PC-3 (cell line): ENCODE results near the gene PDE6A. TPM values are rescaled to one million over a fixed set of nuclear protein-coding genes. Genes with fewer than 3 reads are reported as not detected.

Experiments
- ATAC-seq: fragments of 200-7000 bp; cut with Tn5 transposase; 2 replicates; pipeline ENCODE4 v1.9.1; 2020; ENCODE audit warnings: mild to moderate bottlenecking, moderate library complexity
- BruUV-seq: library from RNA; stranded (reverse); fragments of 400-500 nt; replicated peaks from 2 replicates; lab custom pipeline; 2021; lab: Mats Ljungman, UMichigan
- CTCF ChIA-PET: fragments of 300-600 bp; sonication (Branson Sonifier 250); formaldehyde crosslinking; loops from one replicate; lab custom pipeline; 2022; ENCODE audit warnings: antibody characterized with exemption; lab: Charles Lee
- POLR2A ChIA-PET: fragments of 300-600 bp; sonication (Branson Sonifier 250); formaldehyde crosslinking; loops from one replicate; lab custom pipeline; 2022; ENCODE audit warnings: antibody characterized with exemption; ENCODE audit not compliant: unreplicated experiment; lab: Charles Lee
- DNase-seq: peaks from one replicate; pipeline ENCODE4 v3.0.0-alpha.2; 2015
- H2AFZ ChIP-seq: fragments of 300-600 bp; sonication (generic); 2 replicates; pipeline ENCODE4 v1.6.0; 2016; ENCODE audit warnings: antibody characterized with exemption, low read length
- H3F3A ChIP-seq: fragments of 300-600 bp; sonication (generic); one replicate; pipeline ENCODE4 v1.6.0; 2017; ENCODE audit warnings: antibody characterized with exemption, low read length, control low read depth, mild to moderate bottlenecking; ENCODE audit not compliant: unreplicated experiment
- H3K27ac ChIP-seq: fragments of 300-600 bp; sonication (generic); 2 replicates; pipeline ENCODE4 v1.5.1; 2016; ENCODE audit warnings: mild to moderate bottlenecking, low read length
- H3K27me3 ChIP-seq: fragments of 300-600 bp; sonication (generic); 2 replicates; pipeline ENCODE4 v1.6.1; 2016; ENCODE audit warnings: low read length, mixed read lengths
- H3K36me3 ChIP-seq: fragments of 300-600 bp; sonication (generic); 2 replicates; pipeline ENCODE4 v1.6.1; 2016; ENCODE audit warnings: low read depth, mixed run types, low read length, mixed read lengths
- H3K4me1 ChIP-seq: fragments of 300-600 bp; sonication (generic); 2 replicates; pipeline ENCODE4 v1.5.1; 2016; ENCODE audit warnings: low read length; ENCODE audit not compliant: insufficient read depth
- H3K4me2 ChIP-seq: fragments of 300-600 bp; sonication (generic); 2 replicates; pipeline ENCODE4 v1.6.0; 2016; ENCODE audit warnings: low read length
- H3K4me3 ChIP-seq: fragments of 300-600 bp; sonication (generic); 2 replicates; pipeline ENCODE4 v1.5.1; 2016; ENCODE audit warnings: mild to moderate bottlenecking, low read length, mixed read lengths
- H3K79me2 ChIP-seq: fragments of 300-600 bp; sonication (generic); 2 replicates; pipeline ENCODE4 v1.6.1; 2017; ENCODE audit warnings: low read length, mixed read lengths
- H3K9ac ChIP-seq: fragments of 300-600 bp; sonication (generic); 2 replicates; pipeline ENCODE4 v1.6.0; 2016; ENCODE audit warnings: mild to moderate bottlenecking, low read length
- H3K9me2 ChIP-seq: fragments of 300-600 bp; sonication (generic); replicated peaks from 2 replicates; pipeline ENCODE4 v1.6.1; 2016; ENCODE audit warnings: mixed run types, low read length, mixed read lengths
- H3K9me3 ChIP-seq: fragments of 300-600 bp; sonication (generic); 2 replicates; pipeline ENCODE4 v1.6.1; 2016; ENCODE audit warnings: low read length, mixed read lengths
- H4K20me1 ChIP-seq: fragments of 300-600 bp; sonication (generic); 2 replicates; pipeline ENCODE4 v1.6.1; 2016; ENCODE audit warnings: low read length, mixed read lengths
- EZH2 ChIP-seq: fragments of 300-600 bp; sonication (generic); IDR thresholded peaks from one replicate; pipeline ENCODE4 v1.6.1; 2017; ENCODE audit warnings: antibody characterized with exemption, mild to moderate bottlenecking, low read length; ENCODE audit not compliant: unreplicated experiment
- EZH2phosphoT487 ChIP-seq: fragments of 300-600 bp; sonication (generic); IDR thresholded peaks from 2 replicates; pipeline ENCODE4 v1.6.1; 2018; ENCODE audit warnings: mild to moderate bottlenecking, antibody characterized with exemption, low read length, borderline replicate concordance
- intact Hi-C: fragments of 100-400 bp; cut with micrococcal nuclease; formaldehyde crosslinking; loops from 2 replicates; pipeline ENCODE4 v1.9.0; 2023
- total RNA-seq: library from RNA; depleted of rRNA; stranded (reverse); fragments of >200 nt; gene quantifications from 2 replicates; pipeline ENCODE4 v1.2.3, GENCODE V29; 2014
- TF ChIP-seq, protein P1 (sequence below): fragments of 300-600 bp; sonication (generic); conservative IDR thresholded peaks from 2 replicates; pipeline ENCODE4 v1.5.1; 2017; ENCODE audit warnings: antibody characterized with exemption, low read depth, mild to moderate bottlenecking, low read length

Gene PDE6A
- total RNA-seq, 1 experiment from 2014 or later, result not detected

DNA sequence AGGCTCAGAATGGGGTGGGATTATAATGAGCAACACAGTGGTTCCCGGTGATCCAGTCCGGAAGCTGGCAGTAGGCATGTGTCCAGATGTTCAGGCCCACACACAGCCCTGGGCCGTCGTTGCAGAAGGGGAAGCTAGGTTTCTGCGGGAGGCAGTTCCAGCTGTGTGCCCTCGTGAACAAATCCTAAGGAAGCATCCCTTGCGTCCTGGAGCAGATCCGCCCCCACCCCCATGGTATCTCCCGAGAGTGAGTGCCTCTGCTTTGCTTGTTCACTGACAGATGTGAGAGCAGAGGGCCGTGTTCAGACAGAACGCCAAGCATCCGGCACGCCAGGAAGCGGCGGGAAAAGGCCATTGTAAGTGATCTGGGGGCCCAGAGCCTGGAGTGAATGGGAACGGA is 104.8 kb downstream of the PDE6A start:
- no TSS peak for BruUV-seq
- H3K36me3 ChIP-seq, result no peaks in the 10 kb centered on the region
- peaks cover 5% of the 10 kb centered on the region; the same call in 1 of the 2 replicates for H4K20me1 ChIP-seq
- POLR2A ChIA-PET, result no interaction called here
- H3K4me1 ChIP-seq, result peaks cover 14% of the 10 kb centered on the region
- H3K4me2 ChIP-seq, result no peak overlapping the region
- CTCF ChIA-PET, result interaction anchor here (2.6 kb wide), 3 partner anchors 13 to 151 kb away, joined by 17 to 36 read pairs (median 17); partner anchors contain the start of gene SLC26A2
- H2AFZ ChIP-seq, result no peak overlapping the region
- no peaks in the 10 kb centered on the region for H3F3A ChIP-seq
- no peak for TF ChIP-seq EZH2
- TF ChIP-seq, protein P1, sequence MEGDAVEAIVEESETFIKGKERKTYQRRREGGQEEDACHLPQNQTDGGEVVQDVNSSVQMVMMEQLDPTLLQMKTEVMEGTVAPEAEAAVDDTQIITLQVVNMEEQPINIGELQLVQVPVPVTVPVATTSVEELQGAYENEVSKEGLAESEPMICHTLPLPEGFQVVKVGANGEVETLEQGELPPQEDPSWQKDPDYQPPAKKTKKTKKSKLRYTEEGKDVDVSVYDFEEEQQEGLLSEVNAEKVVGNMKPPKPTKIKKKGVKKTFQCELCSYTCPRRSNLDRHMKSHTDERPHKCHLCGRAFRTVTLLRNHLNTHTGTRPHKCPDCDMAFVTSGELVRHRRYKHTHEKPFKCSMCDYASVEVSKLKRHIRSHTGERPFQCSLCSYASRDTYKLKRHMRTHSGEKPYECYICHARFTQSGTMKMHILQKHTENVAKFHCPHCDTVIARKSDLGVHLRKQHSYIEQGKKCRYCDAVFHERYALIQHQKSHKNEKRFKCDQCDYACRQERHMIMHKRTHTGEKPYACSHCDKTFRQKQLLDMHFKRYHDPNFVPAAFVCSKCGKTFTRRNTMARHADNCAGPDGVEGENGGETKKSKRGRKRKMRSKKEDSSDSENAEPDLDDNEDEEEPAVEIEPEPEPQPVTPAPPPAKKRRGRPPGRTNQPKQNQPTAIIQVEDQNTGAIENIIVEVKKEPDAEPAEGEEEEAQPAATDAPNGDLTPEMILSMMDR, result no peak
- TF ChIP-seq EZH2phosphoT487, result no peak
- no peaks in the 10 kb centered on the region for H3K79me2 ChIP-seq
- DNase-seq, result no peak
- H3K9me3 ChIP-seq, result no peaks in the 10 kb centered on the region
- no peak overlapping the region for H3K9ac ChIP-seq
- H3K27me3 ChIP-seq, result no peaks in the 10 kb centered on the region
- H3K4me3 ChIP-seq, result no peak overlapping the region
- H3K27ac ChIP-seq, result no peak overlapping the region
- no peak for ATAC-seq
- no peaks in the 10 kb centered on the region for H3K9me2 ChIP-seq
- intact Hi-C loops, result loop anchor here (1.0 to 10.0 kb wide), 2 partner anchors 14 to 595 kb away; no protein-coding TSS in a partner anchor

DNA sequence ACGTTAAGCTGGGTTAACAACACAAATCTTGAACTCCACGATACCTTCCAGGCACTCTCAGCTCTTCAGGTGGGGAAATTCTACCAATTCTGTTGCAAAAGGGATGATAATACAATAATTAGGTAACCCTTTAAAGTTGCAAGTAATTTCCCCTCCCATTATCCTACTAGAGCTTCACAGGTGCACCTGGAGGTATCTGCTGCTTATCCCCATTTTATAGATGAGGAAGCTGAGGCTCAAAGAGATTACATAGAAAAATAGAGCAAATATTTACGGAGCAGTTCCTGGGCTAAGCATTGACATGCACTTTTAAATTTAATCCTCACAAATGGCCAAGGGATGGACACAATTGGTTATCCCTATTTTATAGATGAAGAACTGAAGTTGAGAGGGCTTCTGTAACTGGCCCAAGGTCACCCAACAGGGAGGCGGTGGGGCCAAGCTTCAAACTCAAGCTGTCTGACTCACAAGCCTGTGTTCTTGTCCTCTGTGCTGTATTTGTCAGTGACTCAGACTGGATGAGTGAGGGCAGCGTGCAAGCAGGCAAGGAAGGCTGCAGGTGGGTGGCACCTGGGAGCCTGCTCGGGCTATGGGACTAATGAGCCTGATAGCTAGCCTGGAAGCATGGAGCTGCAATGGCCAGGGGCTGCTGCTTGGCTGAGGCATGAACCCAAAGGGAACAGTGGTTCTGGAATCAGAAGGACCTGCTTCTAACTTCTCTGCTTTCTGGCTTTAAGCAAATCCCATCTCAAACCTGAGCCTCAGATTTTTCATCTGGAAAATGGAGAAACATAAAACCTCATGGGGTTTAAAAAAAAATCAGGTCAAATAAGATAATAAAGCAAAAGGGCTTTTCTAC is 105.5 kb downstream of the PDE6A start:
- Histone ChIP-seq H3K27ac (no peak overlapping the region), H3K4me3 (no peak overlapping the region), H2AFZ (no peak overlapping the region), H3K27me3 (no peaks in the 10 kb centered on the region), H3K9ac (no peak overlapping the region), H3K9me2 (no peaks in the 10 kb centered on the region), H3K79me2 (no peaks in the 10 kb centered on the region), H3K4me2 (peak overlapping the region; percentile 3; the same call in 1 of the 2 replicates), H4K20me1 (peaks cover 5% of the 10 kb centered on the region; the same call in 1 of the 2 replicates), H3K9me3 (no peaks in the 10 kb centered on the region), H3K4me1 (peaks cover 14% of the 10 kb centered on the region), H3F3A (no peaks in the 10 kb centered on the region), H3K36me3 (no peaks in the 10 kb centered on the region)
- TF ChIP-seq, protein P1, result no peak
- TF ChIP-seq EZH2phosphoT487 (no peak), EZH2 (no peak)
- peak; percentile 93 for ATAC-seq
- intact Hi-C loops, result loop anchor here (1.0 to 10.0 kb wide), 2 partner anchors 14 to 596 kb away; no protein-coding TSS in a partner anchor
- no TSS peak for BruUV-seq
- peak; percentile 93 for DNase-seq
- POLR2A ChIA-PET, result no interaction called here
- CTCF ChIA-PET, result interaction anchor here (0.5 to 2.6 kb wide), 5 partner anchors 14 to 154 kb away, joined by 3 to 36 read pairs (median 17); partner anchors contain the start of gene SLC26A2
